HUES6 (cell line): ENCODE results near the gene CYCS.
"Not testable (repeated sequence)": the region's sequence is repeated elsewhere in the genome, so short reads cannot be mapped to it uniquely, and the experiment has no call there.

Experiments used
- H3K27ac ChIP-seq: 2 replicates; pipeline ENCODE4 v1.7.0; 2013; ENCODE audit warnings: low read depth, mild to moderate bottlenecking, low read length, inconsistent platforms
- H3K27me3 ChIP-seq: 2 replicates; pipeline ENCODE4 v1.6.1; 2013; ENCODE audit warnings: low read length; ENCODE audit not compliant: control insufficient read depth, insufficient read depth
- H3K36me3 ChIP-seq: 2 replicates; pipeline ENCODE4 v1.6.1; 2013; ENCODE audit warnings: low read length; ENCODE audit not compliant: control insufficient read depth, insufficient read depth
- H3K4me1 ChIP-seq: 2 replicates; pipeline ENCODE4 v1.6.1; 2013; ENCODE audit warnings: low read length; ENCODE audit not compliant: control insufficient read depth, insufficient read depth
- H3K4me3 ChIP-seq: 2 replicates; pipeline ENCODE4 v1.5.1; 2013; ENCODE audit warnings: low read depth, low read length
- H3K9ac ChIP-seq: one replicate; pipeline ENCODE4 v1.6.1; 2013; ENCODE audit warnings: mild to moderate bottlenecking, low read length
- H3K9me3 ChIP-seq: 2 replicates; pipeline ENCODE4 v1.6.1; 2013; ENCODE audit warnings: low read depth, low read length; ENCODE audit not compliant: control insufficient read depth, insufficient read depth

The CYCS gene

DNA sequence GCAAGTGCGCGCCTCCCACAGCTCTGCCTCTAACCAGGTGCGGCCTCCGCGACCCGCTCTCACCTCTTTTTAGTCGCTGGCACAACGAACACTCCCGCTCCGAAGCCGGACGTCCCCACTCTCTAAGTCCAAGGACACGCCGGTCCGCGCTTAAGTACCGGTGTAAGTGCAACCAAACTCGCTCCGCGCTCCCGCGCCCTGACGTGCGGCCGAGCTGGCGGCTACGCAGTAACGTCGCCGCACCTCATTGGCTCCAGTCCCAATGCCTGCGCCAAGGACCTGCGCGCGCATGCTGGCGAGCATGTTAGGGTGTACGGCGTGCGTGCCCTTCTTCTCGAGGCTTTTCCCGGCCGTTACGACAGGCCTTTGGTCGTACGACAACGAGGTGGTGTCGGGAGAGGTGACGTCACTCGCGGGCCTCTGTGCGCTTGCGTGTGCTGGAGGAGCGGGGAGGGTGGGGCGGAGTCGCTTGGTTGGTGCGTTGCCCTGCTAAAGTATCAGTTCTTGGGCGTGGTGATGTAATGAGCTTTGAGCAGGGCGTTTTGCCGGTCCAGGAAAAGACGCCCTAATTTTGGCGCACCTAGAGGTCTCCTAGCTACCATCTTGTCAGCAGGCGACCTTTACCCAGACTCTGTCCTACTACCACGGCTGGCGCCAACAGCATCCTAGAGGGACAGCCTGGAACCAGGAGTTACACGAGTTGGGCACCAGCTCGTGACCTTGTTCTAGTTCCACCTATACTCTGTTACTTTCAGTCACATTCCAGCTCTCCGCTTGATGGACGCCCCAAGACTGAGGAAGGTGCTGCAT lies at the start of gene CYCS:
CYCS (minus strand) TSS at position 124 of the 810 bp plus-strand sequence. CDS start 1,141 bp downstream, outside the sequence.
- Histone ChIP-seq H3K9ac (peak within 1 kb of the TSS; percentile 93), H3K27ac (peak within 1 kb of the TSS; percentile 38; the same call in 1 of the 2 replicates), H3K4me1 (no peaks in the 10 kb centered on the region), H3K36me3 (peaks cover 41% of the 10 kb centered on the region), H3K4me3 (peak within 1 kb of the TSS; percentile 93), H3K27me3 (no peaks in the 10 kb centered on the region), H3K9me3 (no peaks in the 10 kb centered on the region)

DNA sequence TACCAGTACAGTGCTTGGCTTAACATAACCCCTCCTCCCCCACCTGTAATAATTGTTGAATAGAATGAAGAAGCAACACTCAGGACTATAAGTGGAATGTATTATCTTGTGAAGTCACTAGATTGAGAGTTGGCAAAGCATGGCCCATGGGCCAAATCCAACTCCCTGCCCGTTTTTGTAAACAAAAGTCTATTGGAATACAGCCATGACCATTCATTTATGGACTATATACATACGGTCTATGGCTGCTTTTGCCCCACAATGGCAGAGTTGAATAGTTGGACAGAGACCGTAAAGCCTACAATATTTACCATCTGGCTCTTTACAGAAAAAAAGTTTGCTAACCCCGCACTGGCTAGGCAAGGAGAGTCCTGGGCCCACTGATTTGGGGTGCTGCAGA lies 48.1 kb upstream of the CYCS start:
- H3K27ac ChIP-seq: no peak overlapping the region
- H3K36me3 ChIP-seq: no peaks in the 10 kb centered on the region
- H3K9ac ChIP-seq: no peak overlapping the region
- peaks cover 22% of the 10 kb centered on the region for H3K4me1 ChIP-seq
- no peak overlapping the region for H3K4me3 ChIP-seq
- H3K9me3 ChIP-seq: peaks cover 4% of the 10 kb centered on the region; the same call in 1 of the 2 replicates
- H3K27me3 ChIP-seq: no peaks in the 10 kb centered on the region

DNA sequence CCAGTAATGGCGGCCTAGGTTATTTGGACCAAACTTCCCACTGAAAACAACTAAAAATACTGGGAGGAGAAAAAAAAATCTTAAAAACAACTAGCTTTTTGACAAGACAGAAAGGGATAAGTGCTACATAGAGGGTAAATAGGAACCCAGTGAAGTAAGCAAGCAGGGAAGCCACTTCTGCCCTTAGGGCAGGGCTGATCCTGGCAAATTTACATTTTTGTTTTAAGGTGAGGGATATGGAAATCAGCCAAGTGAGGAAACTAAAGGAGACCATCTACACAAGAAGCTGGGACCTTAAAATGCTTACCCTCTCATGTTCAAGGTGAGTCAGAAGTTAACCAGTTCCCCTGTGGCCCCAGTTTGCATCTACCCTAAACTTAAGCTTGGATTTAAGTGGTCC lies 46.5 kb upstream of the CYCS start:
- no peak overlapping the region for H3K9ac ChIP-seq
- no peak overlapping the region for H3K27ac ChIP-seq
- peaks cover 22% of the 10 kb centered on the region for H3K4me1 ChIP-seq
- H3K36me3 ChIP-seq: no peaks in the 10 kb centered on the region
- 0 out of 2 replicates have a peak overlapping the region, but pooled peaks have one; percentile 3 for H3K4me3 ChIP-seq
- H3K27me3 ChIP-seq: no peaks in the 10 kb centered on the region
- H3K9me3 ChIP-seq: peaks cover 4% of the 10 kb centered on the region; the same call in 1 of the 2 replicates

DNA sequence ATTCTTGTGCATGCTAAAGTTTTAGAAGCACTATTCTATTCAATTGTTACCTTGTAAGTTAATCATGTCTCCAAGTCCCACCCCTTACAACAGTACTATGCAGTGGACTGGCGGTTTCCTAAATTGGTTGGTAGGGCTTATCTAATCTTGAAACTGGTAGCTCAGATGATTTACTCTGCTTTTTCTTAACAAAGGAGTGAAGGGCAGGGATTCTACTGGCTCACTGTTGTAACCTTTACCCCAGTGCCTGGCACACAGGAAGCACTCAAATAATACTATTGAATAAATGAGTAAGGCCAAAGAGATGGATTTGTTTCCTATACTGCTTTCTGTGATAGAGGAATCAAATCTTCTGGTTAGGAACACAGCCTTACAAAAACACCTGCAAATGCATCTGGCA lies 46.0 kb upstream of the CYCS start:
- Histone ChIP-seq H3K4me3 (0 out of 2 replicates have a peak overlapping the region, but pooled peaks have one; percentile 3), H3K27me3 (no peaks in the 10 kb centered on the region), H3K4me1 (peaks cover 22% of the 10 kb centered on the region), H3K9me3 (peaks cover 4% of the 10 kb centered on the region; the same call in 1 of the 2 replicates), H3K9ac (peak overlapping the region; percentile 7), H3K27ac (no peak overlapping the region), H3K36me3 (no peaks in the 10 kb centered on the region)

DNA sequence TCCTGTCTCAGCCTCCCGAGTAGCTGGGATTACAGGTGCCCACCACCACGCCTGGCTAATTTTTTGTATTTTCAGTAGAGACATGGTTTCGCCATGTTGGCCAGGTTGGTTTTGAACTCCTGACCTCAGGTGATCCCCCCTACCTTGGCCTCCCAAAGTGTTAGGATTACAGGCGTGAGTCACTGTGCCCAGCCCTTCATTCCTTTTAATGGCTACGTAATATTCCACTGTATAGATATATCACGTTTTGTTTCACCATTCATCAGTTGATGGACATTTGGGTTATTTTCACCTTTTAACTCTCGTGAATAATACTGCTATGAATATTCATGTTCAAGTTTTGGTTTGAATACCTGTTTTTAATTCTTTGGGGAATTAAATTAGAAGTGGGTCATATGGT lies 44.6 kb upstream of the CYCS start:
- Histone ChIP-seq H3K4me3 (no peak overlapping the region), H3K4me1 (peaks cover 22% of the 10 kb centered on the region), H3K27ac (no peak overlapping the region), H3K27me3 (no peaks in the 10 kb centered on the region), H3K9me3 (peaks cover 4% of the 10 kb centered on the region; the same call in 1 of the 2 replicates), H3K9ac (no peak overlapping the region), H3K36me3 (no peaks in the 10 kb centered on the region)

DNA sequence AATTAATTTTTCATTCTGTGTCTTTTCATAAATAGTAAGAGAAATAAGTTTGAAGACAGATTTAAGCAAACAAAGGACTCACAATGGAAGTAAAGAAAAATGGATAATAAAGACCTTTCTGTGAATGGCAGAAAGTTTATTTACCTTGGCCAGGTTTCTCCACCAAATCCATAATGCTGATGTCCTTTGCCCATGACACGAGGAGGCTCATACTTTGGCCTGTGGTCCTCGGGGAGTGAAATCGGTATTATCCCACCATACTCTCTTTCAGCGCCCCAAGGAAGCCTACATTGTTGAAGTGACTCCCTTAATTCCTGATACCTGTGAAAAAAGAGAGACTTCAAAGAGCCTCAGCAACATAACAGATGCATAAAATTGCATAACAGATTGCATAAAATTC lies 43.1 kb upstream of the CYCS start:
- Histone ChIP-seq H3K9ac (no peak overlapping the region), H3K4me3 (no peak overlapping the region), H3K4me1 (peaks cover 22% of the 10 kb centered on the region), H3K27me3 (no peaks in the 10 kb centered on the region), H3K36me3 (no peaks in the 10 kb centered on the region), H3K9me3 (peaks cover 4% of the 10 kb centered on the region; the same call in 1 of the 2 replicates), H3K27ac (no peak overlapping the region)

DNA sequence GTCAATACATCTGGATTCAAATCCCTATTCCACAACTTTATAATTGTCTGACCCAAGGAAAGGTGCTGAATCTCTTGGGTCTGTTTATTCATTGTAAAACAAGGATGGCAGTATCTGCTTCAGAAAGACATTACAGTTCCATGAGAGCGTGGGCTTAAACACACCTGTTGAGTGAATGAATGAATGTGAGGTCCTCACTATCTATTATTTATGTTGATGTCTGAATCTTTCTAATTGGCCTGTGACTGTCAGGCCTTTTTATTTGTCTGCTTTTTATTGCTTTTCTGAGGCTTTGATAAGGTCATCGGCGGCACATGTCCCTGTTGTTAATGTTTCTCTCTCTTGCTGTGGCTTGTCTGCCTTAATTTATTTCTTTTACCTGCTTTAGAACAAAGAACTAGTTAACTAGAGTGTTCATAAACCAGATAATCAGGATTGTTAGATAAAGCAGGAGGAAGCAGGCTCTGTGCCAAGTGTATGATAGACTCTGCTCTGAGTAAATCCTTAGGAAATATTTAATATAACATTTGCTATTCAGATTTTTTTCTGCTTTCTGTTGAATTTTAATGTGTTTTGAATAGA lies 42.3 kb upstream of the CYCS start:
- Histone ChIP-seq H3K4me1 (peaks cover 20% of the 10 kb centered on the region), H3K4me3 (no peak overlapping the region), H3K27ac (no peak overlapping the region), H3K9me3 (peaks cover 4% of the 10 kb centered on the region; the same call in 1 of the 2 replicates), H3K36me3 (no peaks in the 10 kb centered on the region), H3K9ac (no peak overlapping the region), H3K27me3 (no peaks in the 10 kb centered on the region)

DNA sequence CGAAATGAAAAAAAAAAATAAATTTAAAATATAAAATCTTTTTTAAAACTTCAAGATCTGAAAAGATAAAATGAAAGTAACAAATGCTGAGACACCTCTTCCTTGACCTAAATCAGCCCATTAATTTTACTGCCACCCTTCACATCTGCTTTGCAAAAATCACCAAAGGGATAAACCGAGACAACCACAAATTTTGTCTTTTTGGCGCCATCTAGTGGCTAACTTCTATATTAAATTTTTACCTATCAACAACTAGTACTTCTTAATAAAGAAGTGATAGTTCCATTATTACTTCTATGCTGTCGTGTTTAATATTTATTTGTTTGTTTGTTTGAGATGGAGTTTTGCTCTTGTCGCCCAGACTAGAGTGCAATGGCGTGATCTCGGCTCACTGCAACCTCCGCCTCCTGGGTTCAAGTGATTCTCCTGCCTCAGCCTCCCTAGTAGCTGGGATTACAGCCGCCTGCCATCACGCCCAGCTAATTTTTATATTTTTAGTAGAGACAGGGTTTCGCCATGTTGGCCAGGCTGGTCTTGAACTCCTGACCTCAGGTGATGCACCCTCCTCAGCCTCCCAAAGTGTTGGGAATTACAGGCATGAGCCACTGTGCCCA lies 35.0 kb upstream of the CYCS start:
- H3K4me3 ChIP-seq, H3K27me3 ChIP-seq, H3K9me3 ChIP-seq, H3K9ac ChIP-seq, H3K27ac ChIP-seq, H3K4me1 ChIP-seq, H3K36me3 ChIP-seq: not testable (repeated sequence)

DNA sequence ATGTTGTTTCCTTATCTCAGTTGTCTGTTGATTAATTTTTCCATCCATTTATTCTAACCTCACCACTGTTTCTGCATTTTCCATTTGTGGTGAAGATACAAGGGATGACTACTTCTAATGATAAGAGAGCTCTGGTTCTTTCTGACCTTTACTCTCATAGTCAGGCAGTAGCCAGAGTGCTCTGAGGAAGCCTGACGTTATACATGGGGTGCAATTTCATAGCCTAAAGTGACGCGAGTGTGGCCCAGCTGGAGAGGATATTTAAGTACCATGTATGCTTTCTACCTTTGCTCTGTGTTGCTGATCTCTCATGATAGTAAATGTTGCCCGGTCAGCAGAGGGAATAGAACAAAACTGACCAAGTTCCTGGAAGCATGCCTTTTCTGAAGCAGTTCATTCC lies 33.9 kb upstream of the CYCS start:
- H3K27me3 ChIP-seq: no peaks in the 10 kb centered on the region
- H3K36me3 ChIP-seq: no peaks in the 10 kb centered on the region

DNA sequence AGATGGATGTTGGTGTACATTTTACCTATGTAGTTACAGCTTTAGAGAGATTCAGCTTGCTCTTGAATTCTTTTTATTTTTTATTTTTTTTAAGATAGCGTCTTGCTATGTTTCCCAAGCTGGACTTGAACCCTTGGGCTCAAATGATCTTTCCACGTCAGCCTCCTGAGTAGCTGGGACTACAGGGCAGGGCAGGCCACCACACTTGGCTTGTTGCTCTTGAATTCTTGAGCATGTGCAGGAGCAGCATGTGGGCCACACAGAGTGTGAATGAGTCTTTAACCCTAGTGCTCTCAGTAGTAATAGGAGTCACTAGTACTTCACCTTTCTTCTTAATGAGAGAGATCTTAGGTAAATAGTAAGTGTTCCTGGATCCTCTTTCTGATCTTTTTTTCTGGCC lies 26.7 kb upstream of the CYCS start:
- no peak overlapping the region for H3K27ac ChIP-seq
- H3K27me3 ChIP-seq: no peaks in the 10 kb centered on the region
- peaks cover 17% of the 10 kb centered on the region for H3K4me1 ChIP-seq

More for the DNA sequence above, 33.9 kb upstream of the CYCS start:
- H3K27ac ChIP-seq: no peak overlapping the region
- no peaks in the 10 kb centered on the region for H3K4me1 ChIP-seq
- no peak overlapping the region for H3K9ac ChIP-seq
- no peak overlapping the region for H3K4me3 ChIP-seq
- no peaks in the 10 kb centered on the region for H3K9me3 ChIP-seq

DNA sequence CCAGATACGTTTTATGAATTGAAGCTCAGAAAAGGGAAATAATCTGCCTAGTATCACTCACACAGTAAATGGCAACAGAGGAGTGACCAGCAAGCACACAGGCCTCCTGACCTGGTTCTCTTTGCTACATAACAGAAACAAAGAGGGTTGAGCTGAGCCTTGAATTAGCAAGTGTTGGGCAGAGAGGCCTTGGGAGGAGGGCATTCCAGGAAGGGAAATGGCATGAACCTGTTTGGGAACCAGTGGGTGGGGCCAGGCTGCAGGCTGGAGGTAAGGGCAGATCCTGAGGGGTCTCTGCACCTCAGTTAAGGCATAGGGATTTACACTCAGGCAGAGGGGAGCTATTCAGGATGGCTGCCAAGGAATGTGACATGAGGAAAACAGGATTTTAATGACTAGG lies 24.8 kb upstream of the CYCS start:
- Histone ChIP-seq H3K4me1 (peaks cover 17% of the 10 kb centered on the region), H3K4me3 (no peak overlapping the region), H3K27me3 (no peaks in the 10 kb centered on the region), H3K36me3 (no peaks in the 10 kb centered on the region), H3K9ac (no peak overlapping the region), H3K27ac (no peak overlapping the region), H3K9me3 (no peaks in the 10 kb centered on the region)

More for the DNA sequence above, 26.7 kb upstream of the CYCS start:
- Histone ChIP-seq H3K4me3 (no peak overlapping the region), H3K36me3 (no peaks in the 10 kb centered on the region), H3K9me3 (no peaks in the 10 kb centered on the region), H3K9ac (no peak overlapping the region)
